Measurements from ENCODE around the gene HS6ST2.

The HS6ST2 gene

GRCh38 chrX:132778917-132779316 is 179.5 kb downstream of the HS6ST2 start:
- no peak for DNase-seq

DNA sequence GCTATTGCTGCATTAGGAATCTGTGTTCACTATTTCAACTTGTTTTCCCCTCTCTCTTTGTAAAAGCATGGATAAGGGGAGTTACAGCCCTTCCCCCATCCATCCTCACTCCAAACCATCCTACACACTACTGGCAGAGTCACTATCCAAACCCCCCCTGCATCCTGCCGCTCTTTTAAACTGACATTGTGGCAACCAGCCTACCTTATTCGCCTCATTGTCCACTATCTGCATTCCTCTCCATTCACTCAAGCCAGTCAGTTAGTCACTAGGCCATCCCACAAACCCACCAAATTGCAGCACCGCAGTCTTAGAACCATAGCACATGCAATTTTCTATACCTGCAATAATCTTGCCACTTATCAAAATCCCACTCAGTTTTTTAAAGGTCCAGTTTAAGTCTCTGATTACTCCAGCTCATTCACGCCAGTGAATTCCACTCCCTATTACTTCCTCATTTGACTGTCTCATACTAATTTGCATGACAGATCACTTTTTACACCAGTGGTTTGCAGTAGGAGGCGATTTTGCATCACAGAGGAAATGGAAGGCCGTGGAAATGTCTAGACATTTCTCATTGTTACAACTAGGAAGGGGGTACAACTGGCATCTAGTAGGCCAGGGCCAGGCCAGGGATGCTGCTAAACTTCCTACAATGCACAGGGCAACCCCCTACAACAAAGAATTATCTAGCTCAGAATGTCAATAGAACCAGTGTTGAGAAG is 181.8 kb downstream of the HS6ST2 start:
- no peak for DNase-seq

GRCh38 chrX:132775263-132775823 is 183.1 kb downstream of the HS6ST2 start:
- DNase-seq: no peak

DNA sequence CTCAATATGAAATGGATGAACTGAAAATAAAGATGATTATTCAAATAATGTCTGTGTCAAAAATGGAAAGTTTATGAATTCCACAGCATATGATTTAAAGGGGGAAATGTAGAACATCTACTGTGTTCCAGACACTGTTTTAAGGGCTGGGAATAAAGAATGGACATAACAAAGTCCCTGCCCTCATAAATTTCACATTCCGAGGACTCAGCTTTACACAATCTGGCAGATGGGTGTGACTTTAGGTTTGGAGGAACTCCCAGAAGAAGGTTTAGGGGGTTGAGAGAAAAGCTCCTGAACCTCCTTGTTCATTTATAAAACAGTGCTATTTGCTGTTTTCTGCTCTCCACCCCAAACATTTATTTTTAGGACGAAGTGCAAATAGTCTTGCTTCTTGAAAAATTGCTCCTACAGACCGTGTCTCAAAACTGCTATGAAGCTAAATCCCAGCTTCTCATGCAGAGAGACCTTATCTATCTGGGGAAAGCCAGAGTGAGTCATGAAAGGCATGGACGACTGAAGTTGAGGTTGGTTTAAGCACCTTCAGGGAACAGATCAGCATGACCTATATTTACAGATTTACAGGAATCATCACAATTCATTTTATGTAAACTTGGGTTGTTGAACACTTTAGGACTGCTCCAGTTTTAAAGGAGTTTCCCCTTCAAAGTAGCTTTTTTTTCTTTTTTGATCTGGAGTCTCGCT is 184.3 kb downstream of the HS6ST2 start:
- DNase-seq: no peak

DNA sequence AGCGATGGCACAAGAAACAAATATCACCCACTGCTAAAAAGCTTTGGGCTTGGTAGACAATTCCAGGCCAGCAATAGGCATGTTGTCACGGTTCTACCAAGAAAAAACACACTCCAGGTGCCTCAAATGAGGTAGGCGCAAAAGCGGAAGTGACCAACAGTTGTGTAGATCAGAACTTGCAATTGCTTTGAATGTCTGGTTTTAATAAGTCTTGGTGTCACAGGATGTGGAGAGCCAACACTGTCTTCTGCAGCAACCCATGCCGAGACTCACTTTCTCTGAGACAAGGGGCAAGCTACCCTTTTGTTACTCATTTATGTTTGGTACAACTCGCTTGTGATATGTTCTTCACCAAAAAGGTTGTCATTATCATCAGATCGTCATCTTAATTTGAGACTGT is 188.8 kb downstream of the HS6ST2 start:
- DNase-seq: no peak

- DNase-seq: no peak
Observed at GRCh38 chrX:132766452-132766851, 192.0 kb downstream of the HS6ST2 start.

- DNase-seq: no peak
Observed at GRCh38 chrX:132763528-132763927, 194.9 kb downstream of the HS6ST2 start.

DNA sequence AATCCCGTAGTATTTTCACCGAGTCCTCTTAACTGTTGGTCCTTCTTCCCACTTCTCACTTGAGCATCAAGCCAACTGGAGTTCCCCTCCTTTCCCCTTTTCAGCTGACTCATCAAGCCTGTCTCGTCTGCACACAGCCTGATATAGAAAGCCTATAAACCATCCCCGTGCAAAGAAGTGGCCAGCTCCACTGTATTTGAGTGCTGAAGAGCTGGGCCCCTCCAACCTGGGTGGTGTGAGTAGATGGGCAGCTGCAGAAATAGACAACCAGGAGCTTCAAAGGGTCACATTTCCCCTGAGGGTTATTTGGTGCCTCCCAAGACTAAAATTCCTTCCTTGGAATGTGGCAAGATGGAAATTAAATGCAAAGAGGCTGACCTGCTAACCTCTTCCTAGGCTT is 199.7 kb downstream of the HS6ST2 start:
- no peak for DNase-seq

- no peak for DNase-seq
Observed at GRCh38 chrX:132757066-132757623, 201.3 kb downstream of the HS6ST2 start.

DNA sequence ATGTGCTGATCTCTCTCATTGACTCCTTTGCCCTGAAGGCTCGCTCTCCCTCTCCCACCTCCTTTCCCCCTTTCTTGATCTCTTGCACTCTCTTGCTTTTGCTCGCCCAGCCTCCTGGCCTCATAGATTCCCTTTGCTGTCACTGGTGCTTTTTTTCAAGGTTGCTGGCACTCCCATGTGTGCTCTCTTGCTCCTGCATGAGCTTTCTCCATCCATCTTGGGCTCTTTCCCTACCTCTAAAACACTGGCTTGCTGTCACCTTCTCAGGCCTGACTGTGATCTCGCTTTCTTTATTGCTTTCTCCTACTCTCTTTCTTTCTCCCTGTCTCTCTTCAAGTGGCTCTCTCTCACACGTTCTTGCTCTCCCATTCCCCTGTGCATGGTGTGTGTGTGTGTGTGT is 202.0 kb downstream of the HS6ST2 start:
- DNase-seq: no peak

- no peak for DNase-seq
Observed at GRCh38 chrX:132751063-132751690, 207.3 kb downstream of the HS6ST2 start.

- DNase-seq: no peak
Observed at GRCh38 chrX:132750331-132751062, 207.9 kb downstream of the HS6ST2 start.

DNA sequence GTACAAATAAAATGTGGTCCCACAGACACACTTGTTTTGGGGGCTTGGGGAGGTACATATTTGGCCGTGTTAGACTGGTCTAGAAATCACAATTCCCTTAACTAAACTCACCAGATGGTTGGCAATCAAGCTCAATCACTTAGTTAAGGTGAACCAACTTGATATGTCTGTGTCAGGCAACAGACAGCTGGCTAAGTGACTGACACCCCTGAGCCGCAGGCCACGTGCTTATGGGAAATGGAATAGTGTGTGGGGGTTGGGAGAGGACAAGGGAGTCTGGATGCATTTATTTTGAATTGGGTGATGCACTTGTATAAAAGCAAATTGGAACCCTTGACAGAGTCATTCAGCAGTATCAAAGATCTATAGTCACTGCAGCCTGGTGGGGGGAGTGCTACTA is 209.0 kb downstream of the HS6ST2 start:
- no peak for DNase-seq

- DNase-seq: no peak
Observed at GRCh38 chrX:132748909-132749308, 209.5 kb downstream of the HS6ST2 start.

- DNase-seq: no peak
Observed at GRCh38 chrX:132748268-132748667, 210.2 kb downstream of the HS6ST2 start.

DNA sequence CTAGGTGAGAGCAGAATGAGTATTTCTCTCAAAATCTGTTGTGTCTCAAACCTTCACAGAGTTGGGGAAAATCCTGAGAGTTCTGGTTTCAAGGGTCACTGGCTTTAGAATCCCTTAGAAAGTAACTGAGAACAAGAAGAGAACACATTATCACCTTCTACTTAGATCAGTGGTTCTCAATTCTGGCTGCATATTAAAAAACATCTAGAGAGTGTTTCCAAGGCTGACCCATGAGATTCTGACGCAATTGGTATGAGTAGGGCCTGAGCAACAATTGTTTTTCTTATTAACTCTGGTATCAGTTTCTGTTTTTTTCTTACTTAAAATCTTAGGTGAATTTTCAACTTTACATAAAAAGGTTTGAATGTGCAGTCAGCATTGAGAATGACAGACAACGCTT is 212.8 kb downstream of the HS6ST2 start:
- no peak for DNase-seq

GRCh38 chrX:132744470-132744869 is 214.0 kb downstream of the HS6ST2 start:
- DNase-seq: no peak

DNA sequence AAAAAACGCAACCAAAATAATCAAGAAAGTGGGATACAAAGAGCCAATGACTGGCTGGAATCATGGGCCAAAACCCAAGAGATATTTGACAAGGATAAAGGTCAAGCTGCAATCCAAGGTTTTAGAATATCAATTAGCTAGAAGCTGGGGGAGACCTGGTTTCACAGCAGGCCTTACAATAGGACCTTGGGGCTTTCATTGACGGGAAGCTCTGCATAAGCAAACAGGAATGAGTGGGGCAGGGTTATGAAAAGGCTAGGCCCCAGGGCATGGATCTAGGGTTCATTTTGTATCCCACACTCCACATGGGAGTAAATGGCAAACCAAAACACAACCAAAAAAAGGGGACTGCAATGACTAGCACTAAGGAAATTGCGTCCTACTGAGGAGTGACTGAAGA is 215.3 kb downstream of the HS6ST2 start:
- no peak for DNase-seq

- no peak for DNase-seq
Observed at GRCh38 chrX:132742246-132742645, 216.2 kb downstream of the HS6ST2 start.

DNA sequence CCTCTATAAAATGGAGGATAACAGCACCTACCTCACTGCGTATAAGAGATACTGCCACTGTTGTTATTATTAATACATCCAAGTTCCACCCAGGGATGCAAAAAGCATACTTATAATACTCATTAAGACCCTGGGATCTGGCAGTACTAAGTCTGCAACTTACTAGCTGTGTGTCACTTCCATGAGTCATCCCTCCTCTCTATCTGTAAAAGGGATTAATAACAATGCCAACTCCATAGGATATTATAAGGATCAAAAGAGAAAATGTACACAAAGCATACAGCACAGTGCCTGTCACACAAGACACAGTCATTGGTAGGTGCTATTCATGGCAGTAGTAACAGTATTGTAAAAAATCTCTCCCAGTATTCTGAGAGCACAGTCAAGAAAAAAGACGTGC is 216.7 kb downstream of the HS6ST2 start:
- DNase-seq: no peak

- no peak for DNase-seq
Observed at GRCh38 chrX:132740316-132741123, 217.9 kb downstream of the HS6ST2 start.

- no peak for DNase-seq
Observed at GRCh38 chrX:132738951-132739350, 219.5 kb downstream of the HS6ST2 start.
